HG03039 (cell line): ENCODE measurements around the gene ALG9.
A peak's percentile ranks its signal among the peaks of the same experiment; 100 is the strongest.

Experiments used
- ATAC-seq: cut with Tn5 transposase; IDR thresholded peaks from one replicate; pipeline ENCODE4 v1.9.1; 2021; ENCODE audit warnings: mild to moderate bottlenecking, moderate library complexity; ENCODE audit not compliant: unreplicated experiment

ALG9 gene

GRCh38 chr11:111837366-111837891, 34.0 kb downstream of the ALG9 start:
- ATAC-seq, result no peak

DNA sequence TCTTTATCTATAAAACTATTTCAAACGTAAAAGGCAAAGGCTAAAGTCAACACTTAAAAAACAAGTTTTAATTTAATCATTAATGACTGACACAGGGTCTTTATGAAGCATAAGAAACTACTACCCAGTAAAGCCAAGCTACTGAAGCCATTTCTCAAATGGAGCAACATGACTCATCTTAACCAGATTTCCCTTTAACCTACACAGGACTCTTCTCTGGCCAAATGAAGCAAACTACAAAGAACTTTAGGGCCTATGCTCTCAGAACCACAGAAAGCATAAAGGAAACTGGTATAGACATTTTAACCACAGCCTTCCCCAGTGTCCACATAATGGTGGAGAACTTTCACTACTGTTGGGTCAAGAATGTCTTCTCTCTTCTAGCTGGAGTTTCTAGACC, 34.7 kb downstream of the ALG9 start:
- no peak for ATAC-seq

DNA sequence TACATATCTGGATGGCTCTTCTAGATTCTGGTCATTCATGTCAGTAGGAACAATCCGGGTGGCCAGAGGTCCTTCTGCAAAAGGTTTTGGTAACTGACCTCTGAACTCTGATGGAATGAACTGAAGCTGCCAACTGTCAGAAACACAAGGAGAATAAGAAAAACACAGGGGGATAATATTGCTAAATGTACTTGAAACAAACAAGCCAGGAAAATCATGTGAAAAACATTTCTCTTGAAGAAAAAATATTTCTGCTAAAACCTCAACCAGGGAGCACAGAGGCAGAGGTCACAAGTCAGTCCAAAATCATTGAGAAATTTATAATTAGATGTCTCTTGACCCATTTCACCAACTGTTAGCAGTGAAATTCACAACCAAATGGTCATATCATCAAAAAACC, 35.2 kb downstream of the ALG9 start:
- ATAC-seq, result no peak

GRCh38 chr11:111835665-111836064, 35.7 kb downstream of the ALG9 start:
- ATAC-seq, result no peak

- no peak for ATAC-seq
These were observed 36.8 kb downstream of the ALG9 start for GRCh38 chr11:111834432-111835163.

GRCh38 chr11:111833524-111833923, 37.9 kb downstream of the ALG9 start:
- no peak for ATAC-seq

- peak; percentile 51 for ATAC-seq
These were observed 42.0 kb downstream of the ALG9 start for GRCh38 chr11:111829185-111829968.

- no peak for ATAC-seq
These were observed 44.9 kb downstream of the ALG9 start for GRCh38 chr11:111826322-111826950.

- no peak for ATAC-seq
These were observed 47.8 kb downstream of the ALG9 start for GRCh38 chr11:111823629-111824028.

GRCh38 chr11:111823131-111823530, 48.2 kb downstream of the ALG9 start:
- ATAC-seq, result no peak

DNA sequence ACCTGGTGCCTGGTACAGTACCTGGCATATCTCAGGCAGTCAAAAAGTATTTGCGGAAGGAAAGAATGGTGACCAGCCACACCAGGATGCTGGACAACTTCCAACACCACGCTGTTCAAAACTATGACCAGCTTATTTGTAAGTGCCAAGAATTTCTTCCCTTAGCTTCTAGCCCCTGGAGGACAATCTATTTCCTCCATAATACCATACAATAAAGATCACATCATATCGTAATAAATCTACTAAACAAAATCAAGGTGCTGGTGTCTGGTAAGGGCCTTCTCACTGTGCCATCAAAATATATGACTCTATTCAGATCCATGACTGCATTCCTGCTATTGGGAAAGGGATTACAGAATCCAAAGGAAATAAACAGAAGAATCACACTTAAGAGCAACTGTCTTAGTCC, 51.5 kb downstream of the ALG9 start:
- no peak for ATAC-seq

DNA sequence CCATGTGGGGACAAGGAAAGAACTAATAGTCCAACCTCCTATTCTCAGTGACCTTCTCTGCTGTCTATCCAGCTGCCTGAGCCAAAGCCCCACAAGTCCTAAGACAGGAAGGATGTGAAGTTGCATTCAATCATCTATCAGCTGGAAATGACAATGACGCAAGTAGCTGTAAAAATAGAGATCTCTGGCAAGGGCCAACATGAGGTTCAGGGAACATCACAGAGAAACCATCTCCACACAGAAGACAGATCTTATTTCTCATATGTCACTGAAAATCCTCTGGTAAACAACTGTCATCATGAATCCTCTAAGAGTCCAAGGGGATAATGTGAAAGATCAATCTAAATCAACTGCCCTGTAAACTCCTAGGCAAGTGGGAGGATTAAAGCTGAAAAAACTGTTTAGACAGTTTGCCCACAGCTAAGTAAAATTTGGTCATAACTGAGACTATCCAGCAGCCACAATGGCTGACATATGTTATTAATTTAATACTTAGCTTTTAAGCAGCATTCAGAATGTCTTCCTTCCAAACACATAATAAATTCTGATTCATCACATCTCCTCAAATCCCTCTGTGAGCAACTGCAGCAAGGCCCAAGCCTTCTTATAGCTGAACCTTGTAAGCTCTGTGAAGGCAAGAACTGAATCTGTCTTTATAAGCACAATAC, 52.1 kb downstream of the ALG9 start:
- ATAC-seq, result no peak

GRCh38 chr11:111815489-111815888, 55.9 kb downstream of the ALG9 start:
- ATAC-seq, result no peak

DNA sequence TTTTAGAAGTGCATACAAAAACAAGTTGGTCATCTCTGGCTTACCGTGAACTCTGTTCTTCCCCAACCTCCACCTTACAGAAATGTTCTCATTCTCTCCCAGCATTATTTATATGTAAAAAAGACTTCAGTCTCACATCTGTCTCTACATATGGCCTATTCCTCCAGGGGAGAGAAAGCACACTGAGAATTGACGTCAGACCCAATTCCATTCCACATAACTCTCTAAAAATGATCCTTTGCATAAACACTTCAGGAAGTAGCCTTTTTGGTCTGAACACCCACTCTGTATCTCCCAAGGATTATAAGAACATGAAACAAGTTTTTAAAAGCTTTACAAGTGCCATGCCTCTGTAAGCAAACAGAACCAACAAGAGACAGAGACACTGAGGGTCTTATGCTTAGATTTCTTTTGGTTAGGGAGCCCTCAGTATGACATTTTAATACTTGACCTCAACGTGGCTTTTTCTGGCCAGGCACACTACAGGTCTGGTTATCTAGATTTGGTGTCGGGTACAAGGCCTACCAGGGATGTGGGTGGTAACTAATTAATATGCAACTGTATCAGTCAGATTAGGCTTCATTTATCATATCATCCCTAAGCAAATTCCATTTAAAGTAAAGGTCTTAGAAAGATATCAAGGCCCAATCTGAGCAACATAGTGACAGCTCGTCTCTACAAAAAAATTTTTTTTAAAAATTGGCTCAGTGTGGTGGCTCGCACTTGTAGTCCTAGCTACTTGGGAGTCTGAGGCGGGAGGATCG, 56.6 kb downstream of the ALG9 start:
- no peak for ATAC-seq

GRCh38 chr11:111814106-111814505, 57.3 kb downstream of the ALG9 start:
- no peak for ATAC-seq

DNA sequence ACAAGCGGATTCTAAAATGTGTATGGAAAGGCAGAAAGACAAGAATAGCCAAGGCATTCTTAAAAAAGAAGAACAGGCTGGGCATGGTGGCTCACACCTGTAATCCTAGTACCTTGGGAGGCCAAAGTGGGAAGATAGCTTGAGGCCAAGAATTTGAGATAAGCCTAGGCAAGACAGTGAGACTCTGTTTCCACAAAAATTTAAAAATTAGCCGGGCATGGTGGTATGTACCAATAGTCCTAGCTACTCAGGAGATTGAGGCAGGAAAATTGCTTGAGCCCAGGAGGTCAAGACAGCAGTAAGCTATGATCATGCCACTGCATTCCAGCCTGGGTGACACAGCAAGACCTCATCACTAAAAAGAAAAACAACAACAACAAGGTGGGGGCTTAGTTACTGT, 59.2 kb downstream of the ALG9 start:
- no peak for ATAC-seq

GRCh38 chr11:111811445-111811844, 59.9 kb downstream of the ALG9 start:
- ATAC-seq, result no peak

GRCh38 chr11:111808834-111809233, 62.5 kb downstream of the ALG9 start:
- no peak for ATAC-seq

GRCh38 chr11:111808063-111808588, 63.3 kb downstream of the ALG9 start:
- ATAC-seq, result no peak

DNA sequence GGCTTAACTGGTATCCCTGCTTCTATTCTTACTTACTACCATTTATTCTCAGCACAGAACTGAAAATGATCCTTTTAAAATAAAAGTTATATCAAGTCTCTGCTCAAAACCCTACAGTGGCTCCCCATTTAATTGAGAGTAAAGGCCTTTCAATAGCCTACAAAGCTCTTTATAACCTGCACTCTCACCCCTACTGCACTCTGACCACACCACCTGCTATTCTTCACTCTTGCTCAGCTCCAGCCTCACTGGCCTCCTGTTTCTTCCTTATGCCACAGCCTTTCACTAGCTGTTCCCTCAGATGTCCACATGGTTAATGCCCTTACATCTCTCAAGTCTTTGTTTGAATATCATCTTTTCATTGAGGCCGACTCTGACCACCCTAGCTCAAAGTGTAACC, 64.3 kb downstream of the ALG9 start:
- ATAC-seq, result no peak
